ENCODE measurements around the gene DHX35.

GRCh38 chr20:39069976-39070375 is 107.8 kb downstream of the DHX35 start:
- no peak for TF ChIP-seq CTCF (IDR thresholded peaks at IDR 0.05)
- TF ChIP-seq FOXP4 (CRISPR knock-in tag; IDR thresholded peaks at IDR 0.05) = no peak
- no peak for TF ChIP-seq ATF3 (CRISPR knock-in tag; conservative IDR thresholded peaks at IDR 0.05)
- no peak for TF ChIP-seq MLX (CRISPR knock-in tag; IDR thresholded peaks at IDR 0.05)
- TF ChIP-seq NFE2L1 (CRISPR knock-in tag; IDR thresholded peaks at IDR 0.05) = no peak
